K562 (cell line): ENCODE data around the gene SIGLEC5. TPM values are rescaled to one million over a fixed set of nuclear protein-coding genes. Genes with fewer than 3 reads are reported as not detected.

Experiments
- ATAC-seq: fragments of 200-7000 bp; cut with Tn5 transposase; 3 replicates; pipeline ENCODE4 v1.9.1; 2020; ENCODE audit warnings: moderate library complexity
- BruUV-seq: library from RNA; stranded (reverse); fragments of 400-500 nt; replicated peaks from 2 replicates; lab custom pipeline; 2021; lab: Mats Ljungman, UMichigan
- CTCF ChIA-PET: fragments of 300-600 bp; formaldehyde crosslinking; extraction: SDS; loops from one replicate; lab custom pipeline; 2021; ENCODE audit warnings: low intra/inter-chr PET ratio; lab: Yijun Ruan, JAX
- POLR2A ChIA-PET: fragments of 300-600, 350-650 bp; sonication (Branson Sonifier 250); formaldehyde crosslinking; extraction: SDS; loops from one replicate; lab custom pipeline; 2021; ENCODE audit warnings: antibody characterized with exemption, inconsistent platforms; lab: Yijun Ruan, JAX
- DNase-seq, 4 experiments: peaks; one replicate each; pipeline versions ENCODE4 v3.0.0 to v3.0.0-alpha.2; 2011 to 2018; ENCODE audit warnings: low spot score in 3 of 4, mixed read lengths in 3 of 4; ENCODE audit errors: extremely low read depth in 1 of 4
- FAIRE-seq: peaks from 2 replicates; lab custom pipeline; 2011; peaks lifted over from hg19 to GRCh38; lab: Jason Lieb, UNC
- H2AFZ ChIP-seq: 2 replicates; pipeline ENCODE4 v1.6.0; 2011; ENCODE audit warnings: low read depth, low read length, control low read depth, inconsistent platforms
- H3K27ac ChIP-seq: fragments of 200-600 bp; 3 replicates; pipeline ENCODE4 v1.8.0; 2011; ENCODE audit warnings: low read depth, mild to moderate bottlenecking, control low read depth, inconsistent platforms, low read length, moderate library complexity, mixed read lengths; ENCODE audit errors: extremely low read depth
- H3K27me3 ChIP-seq, 2 experiments: fragments of 300-600 bp in 1 of 2; 2 replicates in 1 of 2; 3 replicates in 1 of 2; pipeline versions ENCODE4 v1.6.0 to v1.8.0; 2011; ENCODE audit warnings: inconsistent platforms in 2 of 2, low read length in 2 of 2, mild to moderate bottlenecking in 1 of 2, mixed read lengths in 1 of 2, moderate library complexity in 1 of 2; ENCODE audit not compliant: control insufficient read depth in 2 of 2, insufficient read depth in 2 of 2
- H3K36me3 ChIP-seq: fragments of 300-600 bp; 3 replicates; pipeline ENCODE4 v1.8.0; 2011; ENCODE audit warnings: mild to moderate bottlenecking, low read length, inconsistent platforms; ENCODE audit not compliant: control insufficient read depth, insufficient read depth
- H3K4me1 ChIP-seq, 2 experiments: fragments of 200-600 bp in 1 of 2; replicated peaks in 1 of 2; 2 replicates in 1 of 2; 3 replicates in 1 of 2; pipeline versions ENCODE4 v1.5.1 to v1.8.0; 2011; ENCODE audit warnings: inconsistent platforms in 2 of 2, low read length in 2 of 2, mild to moderate bottlenecking in 1 of 2, mixed read lengths in 1 of 2, moderate library complexity in 1 of 2; ENCODE audit not compliant: control insufficient read depth in 2 of 2, insufficient read depth in 2 of 2
- H3K4me2 ChIP-seq: 2 replicates; pipeline ENCODE4 v1.6.1; 2011; ENCODE audit warnings: low read length, control low read depth, inconsistent platforms, mixed read lengths; ENCODE audit not compliant: insufficient read depth
- H3K4me3 ChIP-seq: fragments of 200-600 bp; sonication (generic), shearing (Covaris generic); 2 replicates; pipeline ENCODE4 v1.5.1; 2016; ENCODE audit warnings: control low read depth, inconsistent platforms
- H3K79me2 ChIP-seq: fragments of 200-600 bp; 3 replicates; pipeline ENCODE4 v1.8.0; 2011; ENCODE audit warnings: low read length, inconsistent platforms; ENCODE audit not compliant: control insufficient read depth, insufficient read depth
- H3K9ac ChIP-seq, 2 experiments: 2 replicates each; pipeline versions ENCODE4 v1.6.0 to v1.6.1; 2011; ENCODE audit warnings: low read depth in 2 of 2, low read length in 2 of 2, control low read depth in 1 of 2, inconsistent platforms in 1 of 2, mild to moderate bottlenecking in 1 of 2, mixed read lengths in 1 of 2; ENCODE audit not compliant: insufficient read depth in 1 of 2
- H3K9me1 ChIP-seq: one replicate; pipeline ENCODE4 v1.6.0; 2011; ENCODE audit warnings: inconsistent platforms, mild to moderate bottlenecking, low read length, moderate library complexity; ENCODE audit not compliant: control insufficient read depth, insufficient read depth
- H3K9me3 ChIP-seq: replicated peaks from 2 replicates; pipeline ENCODE4 v1.5.1; 2011; ENCODE audit warnings: low read depth, low read length, inconsistent platforms; ENCODE audit not compliant: control insufficient read depth, insufficient read depth
- H4K20me1 ChIP-seq: replicated peaks from 2 replicates; pipeline ENCODE4 v1.6.1; 2011; ENCODE audit warnings: low read length, inconsistent platforms, mixed read lengths; ENCODE audit not compliant: control insufficient read depth, insufficient read depth
- LCOR ChIP-seq: sonication (generic); formaldehyde crosslinking; IDR thresholded peaks from 2 replicates; pipeline ENCODE4 v1.8.0; 2022; ENCODE audit warnings: mild to moderate bottlenecking, missing genetic modification reagents
- MCM7 ChIP-seq, 2 experiments: fragments of 450-650 bp; IDR thresholded peaks; 2 replicates each; pipeline ENCODE4 v1.6.1; 2016 to 2018
- MED1 ChIP-seq: sonication (generic); formaldehyde crosslinking; IDR thresholded peaks from 2 replicates; pipeline ENCODE4 v1.8.1; 2023; ENCODE audit warnings: missing genetic modification reagents, borderline replicate concordance
- PHTF2 ChIP-seq: fragments of 250-450 bp; sonication (Bioruptor Pico); IDR thresholded peaks from 2 replicates; pipeline ENCODE4 v1.5.0; 2021; ENCODE audit warnings: mild to moderate bottlenecking
- SMARCE1 ChIP-seq: fragments of 450-650 bp; IDR thresholded peaks from 2 replicates; pipeline ENCODE4 v1.7.1; 2016; ENCODE audit warnings: mild to moderate bottlenecking
- TSC22D4 ChIP-seq: fragments of 450-650 bp; IDR thresholded peaks from 2 replicates; pipeline ENCODE4 v1.6.1; 2016; ENCODE audit warnings: missing genetic modification characterization, missing biosample characterization, control low read depth
- YY1 ChIP-seq, 3 experiments: IDR thresholded peaks; 2 replicates each; pipeline ENCODE4 v1.6.1; 2011; ENCODE audit warnings: low read length in 2 of 3, mild to moderate bottlenecking in 2 of 3, moderate library complexity in 2 of 3, borderline replicate concordance in 1 of 3, control low read depth in 1 of 3, low read depth in 1 of 3; ENCODE audit not compliant: insufficient read depth in 3 of 3, insufficient replicate concordance in 2 of 3, control insufficient read depth in 1 of 3, insufficient read length in 1 of 3; ENCODE audit errors: extremely low read depth in 1 of 3
- ZNF124 ChIP-seq: sonication (generic); formaldehyde crosslinking; IDR thresholded peaks from 2 replicates; pipeline ENCODE4 v1.8.1; 2022; ENCODE audit warnings: missing genetic modification reagents
- ZNF311 ChIP-seq: fragments of 250-450 bp; sonication (Bioruptor Pico); IDR thresholded peaks from 2 replicates; pipeline ENCODE4 v1.4.0; 2020; ENCODE audit warnings: mild to moderate bottlenecking, moderate library complexity
- ZSCAN29 ChIP-seq: fragments of 450-650 bp; IDR thresholded peaks from 2 replicates; pipeline ENCODE4 v1.6.1; 2017
- WGBS: fragments of 100-300 bp; shearing (Covaris generic); methylation state at CpG from one replicate; pipeline ENCODE4 v1.1.6; 2016; ENCODE audit warnings: low coverage, mixed read lengths; ENCODE audit not compliant: insufficient coverage; ENCODE audit errors: missing lambda C conversion rate; 5-methylcytosine and 5-hydroxymethylcytosine counted together
- in situ Hi-C: fragments of 300-500 bp; cut with MboI; formaldehyde crosslinking; loops from 4 replicates; pipeline ENCODE4 v1.15.0; 2018; ENCODE audit warnings: inconsistent platforms, mixed read lengths
- intact Hi-C: fragments of 100-400 bp; cut with micrococcal nuclease; formaldehyde crosslinking; loops from 2 replicates; pipeline ENCODE4 v1.14.2; 2022
- polyA plus RNA-seq, 8 experiments: library from polyadenylated mRNA; depleted of rRNA in 4 of 8; stranded (reverse) in 5 of 8; unstranded in 3 of 8; fragments of >200 nt; fragmentation: Nextera tagmentation in 2 of 8; fragmentation: Illumina TruSeq in 1 of 8; extraction: Ambion mirVana in 2 of 8; extraction: Trizol in 1 of 8; gene quantifications; 2 replicates each; pipeline versions ENCODE4 v1.2.1 to v1.2.3, GENCODE V29; 2011 to 2014; ENCODE audit warnings: inconsistent platforms in 1 of 8, missing spikeins in 1 of 8
- total RNA-seq, 7 experiments: library from RNA; depleted of rRNA in 6 of 7; stranded (reverse); fragments of >200 nt in 6 of 7; fragmentation: Illumina TruSeq in 2 of 7; extraction: Trizol in 2 of 7; gene quantifications; 2 replicates each; pipeline versions ENCODE4 v1.2.1 to v1.2.3, GENCODE V29; 2011 to 2021; ENCODE audit warnings: low replicate concordance in 1 of 7
- TF ChIP-seq, protein P1 (sequence below): fragments of 200-800 bp; sonication (Bioruptor generic); IDR thresholded peaks from 2 replicates; pipeline ENCODE4 v1.6.1; 2017; ENCODE audit warnings: missing genetic modification characterization, missing compliant biosample characterization

Gene SIGLEC5
- total and polyA plus RNA-seq, 9 of the 15 experiments (the other 6 are each of a cell fraction or from before 2014, with no cell fraction given), result 0.14 TPM; not detected in 8

- TF ChIP-seq YY1 (IDR thresholded peaks at IDR 0.05; ENCODE audit: borderline replicate concordance in 1 of 3, control insufficient read depth in 1 of 3, extremely low read depth in 1 of 3, insufficient read depth in 3 of 3, insufficient read length in 1 of 3, insufficient replicate concordance in 2 of 3, low read depth in 1 of 3, low read length in 2 of 3) (no peak), LCOR (CRISPR knock-in tag) (no peak)
- TF ChIP-seq, protein P1, sequence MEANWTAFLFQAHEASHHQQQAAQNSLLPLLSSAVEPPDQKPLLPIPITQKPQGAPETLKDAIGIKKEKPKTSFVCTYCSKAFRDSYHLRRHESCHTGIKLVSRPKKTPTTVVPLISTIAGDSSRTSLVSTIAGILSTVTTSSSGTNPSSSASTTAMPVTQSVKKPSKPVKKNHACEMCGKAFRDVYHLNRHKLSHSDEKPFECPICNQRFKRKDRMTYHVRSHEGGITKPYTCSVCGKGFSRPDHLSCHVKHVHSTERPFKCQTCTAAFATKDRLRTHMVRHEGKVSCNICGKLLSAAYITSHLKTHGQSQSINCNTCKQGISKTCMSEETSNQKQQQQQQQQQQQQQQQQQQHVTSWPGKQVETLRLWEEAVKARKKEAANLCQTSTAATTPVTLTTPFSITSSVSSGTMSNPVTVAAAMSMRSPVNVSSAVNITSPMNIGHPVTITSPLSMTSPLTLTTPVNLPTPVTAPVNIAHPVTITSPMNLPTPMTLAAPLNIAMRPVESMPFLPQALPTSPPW (CRISPR knock-in tag), result peak; percentile 59
Measured at GRCh38 chr19:51595190-51596175, 34.7 kb downstream of the SIGLEC5 start (continued).

GRCh38 chr19:51594774-51595109, 35.5 kb downstream of the SIGLEC5 start:
- no peaks in the 10 kb centered on the region for H3K9me1 ChIP-seq
- ATAC-seq (peak; percentile 49), FAIRE-seq (no peak), DNase-seq (no peak)
- H3K36me3 ChIP-seq, result peaks cover 2% of the 10 kb centered on the region; the same call in 1 of the 3 replicates
- intact Hi-C loops, result no loop called here
- no peaks in the 10 kb centered on the region for H3K27me3 ChIP-seq
- peak overlapping the region; percentile 48 for H3K4me3 ChIP-seq
- in situ Hi-C loops, result no loop called here
- H3K79me2 ChIP-seq, result no peaks in the 10 kb centered on the region; the same call in 2 of the 3 replicates
- no peaks in the 10 kb centered on the region for H4K20me1 ChIP-seq
- H3K4me2 ChIP-seq, result peak overlapping the region; percentile 89
- peak overlapping the region; percentile 64 to 93 for H3K9ac ChIP-seq
- 5% methylated on average over 6 of the region's 6 CpGs for WGBS
- no TSS peak for BruUV-seq
- H3K4me1 ChIP-seq, result peaks cover 23 to 36% of the 10 kb centered on the region in 2 experiments
- CTCF ChIA-PET, result no interaction called here
- peak overlapping the region; percentile 89 for H2AFZ ChIP-seq
- H3K9me3 ChIP-seq, result no peaks in the 10 kb centered on the region
- POLR2A ChIA-PET, result interaction anchor here (0.7 to 2.4 kb wide), 6 partner anchors 8 to 120 kb away, joined by 4 to 15 read pairs (median 5); partner anchors contain the start of gene ZNF175
- peak overlapping the region; percentile 53; the same call in 2 of the 3 replicates for H3K27ac ChIP-seq
- no peak for TF ChIP-seq MED1 (CRISPR knock-in tag)
- TF ChIP-seq PHTF2 (CRISPR knock-in tag), result no peak
- TF ChIP-seq ZNF124, result no peak
- no peak for TF ChIP-seq SMARCE1
- no peak for TF ChIP-seq ZNF311 (CRISPR knock-in tag)
- no peak for TF ChIP-seq ZSCAN29
- TF ChIP-seq MCM7 (IDR thresholded peaks at IDR 0.05), result no peak
- no peak for TF ChIP-seq TSC22D4 (tag)
